IPS DF 4.7 (cell line): Measurements from ENCODE around the gene RUNX1.
"Not testable (repeated sequence)": the region's sequence is repeated elsewhere in the genome, so short reads cannot be mapped to it uniquely, and the experiment has no call there.

ENCODE experiments used
- DNase-seq: peaks from one replicate; pipeline ENCODE4 v3.0.0-alpha.2; 2013; ENCODE audit warnings: low spot score; ENCODE audit errors: extremely low read depth

Gene RUNX1

DNA sequence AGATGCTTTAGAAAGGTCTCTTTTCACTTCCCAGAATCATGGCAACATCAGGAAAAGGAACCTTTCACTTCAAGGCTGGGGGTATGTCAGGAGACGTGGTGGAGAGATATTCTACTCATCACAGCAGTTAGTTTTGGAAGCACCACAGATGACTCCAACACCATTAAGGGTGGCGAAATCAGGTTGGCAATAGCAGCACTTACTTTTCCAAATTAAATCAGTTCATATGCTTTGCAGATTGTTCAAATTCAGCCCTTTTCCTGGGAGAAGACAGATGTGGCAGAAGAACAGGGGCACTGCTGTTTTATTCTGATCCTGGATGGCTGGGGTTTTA lies 79.0 kb downstream of the RUNX1 start:
- no peak for DNase-seq

DNA sequence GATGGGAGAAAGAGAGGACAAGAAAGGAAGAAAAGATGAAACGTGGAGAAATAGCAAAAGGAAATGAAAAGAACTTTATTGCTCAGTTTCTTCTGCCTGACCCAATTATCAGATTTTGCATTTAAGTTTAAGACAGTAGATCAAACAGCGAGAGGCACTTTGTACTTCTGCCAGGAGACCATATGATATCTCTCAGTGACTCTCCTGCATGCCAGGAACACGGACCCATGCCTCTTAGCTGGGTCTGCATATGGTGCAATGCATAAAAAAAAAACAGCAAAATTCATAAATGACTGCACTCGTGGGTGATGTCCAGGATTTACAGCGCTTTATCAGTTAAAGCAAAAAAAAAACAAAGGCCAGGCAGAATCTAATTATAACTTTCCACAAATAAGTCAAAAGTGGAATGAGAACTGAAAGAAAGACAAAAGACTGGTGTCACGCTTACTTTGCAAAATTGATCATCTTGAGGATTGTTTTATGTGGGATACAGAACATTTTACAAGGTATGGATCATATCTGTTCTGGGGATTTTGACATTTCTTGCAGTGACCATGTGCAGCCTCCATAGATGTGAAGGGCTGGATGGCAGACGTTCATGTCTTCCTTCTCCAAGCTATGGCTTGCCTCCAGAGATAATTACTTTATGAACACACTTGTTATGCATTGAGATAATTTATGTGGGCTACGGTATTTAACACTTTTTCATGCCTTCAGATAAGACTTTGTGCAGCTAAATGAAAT lies 79.5 kb downstream of the RUNX1 start:
- DNase-seq, result no peak

DNA sequence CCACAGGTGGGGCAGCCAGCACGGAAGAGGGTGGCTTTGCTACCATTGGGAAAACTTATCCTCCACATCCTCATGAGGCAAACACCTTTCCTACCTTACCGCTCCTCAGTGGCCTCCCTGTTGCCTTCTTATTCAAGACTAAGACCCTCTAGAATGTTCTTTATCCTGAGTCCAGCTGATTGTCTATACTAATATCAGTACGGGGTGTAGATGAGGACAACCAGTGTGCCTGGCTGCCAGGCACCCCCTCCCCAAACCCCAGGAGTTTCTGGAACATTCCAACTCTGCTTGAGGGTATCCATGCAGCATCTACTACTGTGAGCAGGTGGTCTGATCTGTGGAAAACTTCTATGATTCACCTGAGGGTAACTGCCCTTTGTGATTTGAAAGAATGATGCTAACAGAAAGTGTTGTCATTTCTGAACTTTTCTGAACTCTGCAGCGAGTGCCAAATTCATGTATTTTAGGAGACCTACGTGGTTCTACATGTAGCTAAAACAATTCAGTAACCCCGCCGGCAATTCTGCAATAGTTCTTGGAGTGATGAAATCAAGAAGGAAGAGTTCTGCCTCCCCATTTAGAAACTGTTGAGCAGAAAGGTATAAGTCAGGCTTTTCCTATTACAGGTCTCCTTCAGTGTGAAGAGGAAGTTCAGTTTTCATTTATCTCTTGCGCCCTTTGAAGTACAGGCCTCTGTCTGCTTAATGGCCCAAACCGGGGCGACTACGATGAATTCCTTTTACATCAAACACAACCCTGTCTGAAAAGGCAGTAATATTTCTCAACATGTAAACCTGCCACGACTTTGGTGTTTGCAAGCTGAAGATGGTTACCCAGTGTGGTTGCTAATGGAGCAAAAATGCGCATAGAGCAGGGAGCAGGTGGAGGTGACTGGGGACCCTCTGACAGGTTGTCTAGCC lies 80.4 kb downstream of the RUNX1 start:
- DNase-seq, result no peak

DNA sequence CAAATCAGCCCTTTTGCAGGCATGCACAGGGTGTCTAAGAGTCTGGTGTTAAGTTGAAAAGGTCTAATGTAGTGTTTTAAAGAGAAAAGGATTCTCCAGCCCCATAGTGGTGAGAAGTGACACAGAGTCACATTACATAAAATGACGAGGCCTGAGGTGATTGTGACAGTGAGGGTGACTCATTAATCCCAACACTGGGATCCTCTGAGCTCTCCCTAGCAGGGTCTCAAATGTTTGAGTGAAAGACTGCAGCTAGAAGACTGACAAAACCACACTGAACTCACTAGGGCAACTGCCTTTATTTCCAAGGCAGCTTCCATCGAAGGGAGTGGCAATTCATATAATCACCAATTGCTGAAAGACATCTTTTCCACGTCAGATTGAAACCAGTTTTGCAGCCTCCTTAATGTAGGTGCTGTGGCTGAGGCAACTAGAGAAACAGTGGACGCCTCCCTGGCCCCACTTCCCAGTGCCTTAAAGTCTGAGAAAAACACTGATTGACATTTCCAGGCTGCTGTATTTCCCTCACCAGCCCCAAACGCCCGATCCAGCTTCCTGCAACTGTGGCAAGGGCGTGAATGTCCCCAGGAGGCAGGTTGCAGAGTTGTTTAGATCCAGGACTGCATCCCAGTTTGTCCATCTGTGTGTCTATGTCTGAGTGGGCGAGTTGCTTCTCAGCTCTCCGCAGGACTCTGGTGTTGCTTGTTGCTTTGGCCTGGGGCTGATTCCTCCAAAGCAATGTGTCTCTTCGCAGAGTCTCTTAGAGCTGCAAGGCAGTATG lies 81.4 kb downstream of the RUNX1 start:
- no peak for DNase-seq

DNA sequence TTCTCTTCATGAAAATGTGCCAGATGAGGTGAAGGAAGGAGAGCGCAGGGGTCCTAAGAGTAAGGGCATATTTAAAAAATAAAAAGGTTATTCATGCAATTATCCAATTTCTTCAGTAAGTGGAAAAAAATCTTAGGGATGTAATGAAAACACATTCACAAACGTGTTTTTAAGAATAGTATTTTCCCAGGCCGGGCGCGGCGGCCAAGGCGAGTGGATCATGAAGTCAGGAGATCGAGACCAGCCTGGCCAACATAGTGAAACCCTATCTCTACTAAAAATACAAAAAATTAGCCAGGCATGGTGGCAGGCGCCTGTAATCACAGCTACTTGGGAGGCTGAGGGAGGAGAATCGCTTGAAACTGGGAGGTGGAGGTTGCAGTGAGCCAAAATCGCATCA lies 82.2 kb downstream of the RUNX1 start:
- not testable (repeated sequence) for DNase-seq

DNA sequence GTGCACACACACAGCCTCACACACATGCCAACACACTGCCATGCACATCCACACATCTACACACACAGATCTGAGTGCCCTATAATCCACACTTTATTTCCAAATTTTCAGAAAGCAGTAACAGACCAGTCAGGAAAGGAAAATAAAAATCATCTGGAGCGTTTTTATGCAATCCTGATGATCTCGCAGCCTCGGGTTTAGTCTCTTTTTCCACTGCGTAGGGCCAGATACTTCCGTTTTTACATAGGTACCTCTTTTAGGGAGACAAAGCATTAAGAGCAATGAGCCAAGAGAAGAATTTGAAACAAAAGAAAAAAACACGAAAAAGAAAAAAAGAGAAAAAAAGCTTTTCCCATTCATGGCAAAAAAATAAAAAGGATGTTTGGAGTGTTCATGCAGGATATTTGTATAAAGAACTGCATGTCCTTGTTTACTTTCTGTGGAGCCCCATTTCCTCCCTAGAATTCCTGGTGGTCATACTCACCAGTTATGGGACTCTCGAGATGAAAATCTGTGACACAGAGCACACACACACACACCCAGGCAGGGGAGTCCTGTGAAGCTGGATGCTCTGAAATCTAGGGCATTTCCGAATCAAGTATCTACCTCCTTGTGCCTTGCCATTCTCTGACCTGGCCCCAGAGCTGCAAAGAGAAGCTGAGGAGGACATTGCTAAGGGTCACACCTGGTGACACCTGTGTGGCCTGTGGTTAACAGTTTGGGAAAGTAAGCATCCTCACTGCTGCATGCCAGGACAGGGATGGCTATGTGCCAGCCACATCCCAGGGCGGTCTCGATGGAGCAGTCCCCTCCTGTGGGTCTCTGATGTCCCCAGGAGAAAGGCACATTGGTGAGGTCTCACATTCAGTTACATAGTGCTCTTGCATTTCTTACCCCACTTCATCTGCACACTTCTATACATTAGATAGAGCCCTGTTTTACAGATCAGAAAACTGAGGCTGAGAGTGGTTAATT lies 83.6 kb downstream of the RUNX1 start:
- no peak for DNase-seq

DNA sequence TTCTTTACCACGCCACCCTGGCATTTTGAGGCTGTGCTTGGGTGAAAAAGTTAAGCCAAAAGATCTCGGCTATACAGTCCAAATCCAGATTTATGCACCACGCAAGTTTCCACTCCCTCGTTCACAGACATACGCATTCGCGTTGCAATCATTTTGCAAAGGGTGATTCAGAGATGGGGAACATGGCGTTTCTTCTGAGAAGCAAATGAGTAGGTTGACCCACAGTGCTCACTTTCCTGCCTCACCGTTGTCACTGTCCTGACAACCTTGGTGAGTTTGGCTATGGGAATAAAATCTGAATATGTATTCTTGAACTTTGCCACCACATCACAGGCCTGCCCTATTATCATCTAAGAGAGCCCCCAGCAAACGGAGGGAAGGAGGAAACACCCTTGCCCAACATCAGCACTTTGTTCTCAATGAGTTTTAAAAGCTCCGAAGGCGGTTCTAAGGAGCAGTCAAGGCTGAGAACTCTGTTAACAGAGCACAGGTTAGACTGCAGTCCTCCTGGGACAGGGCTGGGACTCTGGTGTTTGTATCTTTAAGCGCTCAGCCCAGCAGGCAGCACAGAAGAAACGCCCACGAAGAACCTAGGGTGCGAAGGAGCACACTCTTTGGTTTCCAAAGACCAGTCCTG lies 86.4 kb downstream of the RUNX1 start:
- DNase-seq, result no peak

DNA sequence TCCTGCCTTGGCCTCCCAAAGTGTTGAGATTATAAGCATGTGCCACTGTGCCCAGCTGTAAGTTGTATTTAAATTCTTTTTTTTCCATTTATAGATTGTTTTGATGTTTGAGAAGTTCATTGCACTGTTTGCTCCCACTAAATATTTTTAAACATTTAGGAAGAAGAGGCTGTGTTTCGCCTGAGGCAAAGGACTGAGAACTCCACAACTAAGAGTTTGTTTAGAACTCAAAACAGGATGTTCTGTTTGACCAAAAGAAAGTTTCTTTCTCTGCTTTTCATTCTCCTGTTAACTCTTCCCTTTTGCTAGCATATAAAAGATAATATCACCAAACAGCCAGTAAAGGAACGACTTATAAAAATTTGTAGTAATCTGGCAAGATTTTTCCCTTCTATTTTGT lies 87.0 kb downstream of the RUNX1 start:
- DNase-seq, result no peak

DNA sequence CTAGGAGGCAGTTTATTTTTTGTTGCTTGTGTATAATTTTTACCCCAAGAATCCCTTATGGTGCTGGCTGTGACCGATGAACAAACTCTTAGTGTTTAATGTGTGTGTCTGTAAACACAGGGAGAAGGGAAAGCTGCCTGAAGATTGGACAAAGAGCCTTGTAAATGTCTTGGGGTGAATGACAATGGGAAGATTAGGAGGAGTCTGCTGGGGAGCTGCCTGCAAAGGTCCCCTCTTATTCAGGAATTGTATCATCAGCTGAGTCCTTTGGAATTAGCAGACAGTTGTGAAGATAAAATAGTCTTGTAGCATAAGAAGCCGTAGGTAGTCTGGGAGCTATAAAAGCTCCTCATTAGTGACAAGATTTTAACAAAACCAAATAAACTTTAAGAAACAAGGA lies 88.4 kb downstream of the RUNX1 start:
- DNase-seq, result no peak

DNA sequence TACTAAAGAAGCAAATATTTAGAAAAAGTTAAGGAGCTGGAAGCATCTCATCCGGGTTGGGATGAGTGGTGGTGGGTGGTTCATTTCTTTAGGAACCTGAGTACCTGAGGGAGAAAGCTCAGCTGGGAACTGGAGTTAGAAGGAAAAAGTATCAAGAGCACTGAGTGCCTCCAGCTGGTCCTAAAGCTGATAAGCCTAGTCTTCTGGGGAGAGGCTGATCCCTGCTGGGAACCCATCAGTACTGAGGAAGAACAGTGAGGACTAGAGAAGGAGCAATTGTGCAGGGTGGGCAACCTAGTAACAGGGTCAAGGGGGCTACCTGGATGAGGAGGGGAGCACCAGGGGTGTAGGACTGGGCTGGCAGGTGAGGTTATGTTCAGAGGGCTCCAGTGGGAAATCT lies 89.5 kb downstream of the RUNX1 start:
- DNase-seq, result no peak

DNA sequence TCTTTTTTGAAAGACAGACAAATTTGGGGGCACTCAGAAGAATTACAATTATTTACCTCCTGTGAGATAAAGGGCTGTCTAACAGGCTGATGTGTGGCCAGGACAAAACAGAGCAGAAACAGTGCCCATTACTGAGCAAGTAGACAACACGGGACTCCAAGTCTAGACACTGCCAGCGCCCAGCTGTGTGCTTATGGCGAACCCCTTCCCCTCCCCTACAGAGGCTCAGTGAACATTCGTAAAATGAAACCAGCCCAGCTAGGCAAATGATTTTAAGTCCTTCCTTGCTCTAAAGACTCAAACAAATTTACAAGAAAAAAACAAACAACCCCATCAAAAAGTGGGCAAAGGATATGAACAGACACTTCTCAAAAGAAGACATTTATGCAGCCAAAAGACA lies 91.1 kb downstream of the RUNX1 start:
- no peak for DNase-seq

DNA sequence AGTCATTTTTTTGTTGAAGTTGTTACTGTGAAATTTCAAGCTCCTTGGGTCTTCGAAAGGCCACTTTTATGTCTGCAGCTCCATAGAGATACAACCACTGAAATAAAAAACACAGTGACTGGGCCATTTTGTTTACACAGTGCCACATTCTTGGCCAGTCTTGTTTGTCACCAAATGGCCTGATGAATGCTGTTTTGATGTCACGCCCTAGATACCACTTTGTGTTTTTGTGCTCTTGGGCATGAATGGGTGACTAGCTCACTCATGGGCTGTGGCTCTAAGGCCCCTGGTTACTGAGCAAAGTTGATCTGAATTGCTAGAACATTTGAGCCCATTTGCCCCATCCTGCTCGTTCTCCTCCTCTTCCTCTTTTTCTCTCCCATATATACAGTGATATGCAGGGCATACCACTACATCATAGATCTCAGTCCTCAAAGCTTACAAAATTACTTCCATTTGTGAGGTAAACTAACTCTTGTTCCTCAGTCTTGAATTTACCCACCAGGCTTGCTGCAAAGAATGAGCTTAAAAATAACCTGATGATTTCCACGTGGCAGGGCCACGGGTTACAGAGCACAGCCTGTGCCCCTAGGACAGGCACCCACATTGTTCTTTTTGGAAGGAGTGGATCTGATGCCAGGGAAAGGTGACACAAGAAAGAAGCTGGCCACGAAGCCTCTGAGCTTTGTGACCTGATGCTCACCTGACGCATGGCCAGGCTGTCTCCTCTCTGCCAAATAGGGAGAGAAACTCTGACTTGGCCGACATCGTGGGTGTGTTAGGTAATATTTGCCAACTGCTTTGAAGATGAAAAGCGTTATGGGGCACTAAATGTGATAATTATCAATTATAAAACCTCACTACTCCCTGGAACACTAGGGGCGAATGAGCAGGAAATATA lies 92.4 kb downstream of the RUNX1 start:
- DNase-seq, result no peak

DNA sequence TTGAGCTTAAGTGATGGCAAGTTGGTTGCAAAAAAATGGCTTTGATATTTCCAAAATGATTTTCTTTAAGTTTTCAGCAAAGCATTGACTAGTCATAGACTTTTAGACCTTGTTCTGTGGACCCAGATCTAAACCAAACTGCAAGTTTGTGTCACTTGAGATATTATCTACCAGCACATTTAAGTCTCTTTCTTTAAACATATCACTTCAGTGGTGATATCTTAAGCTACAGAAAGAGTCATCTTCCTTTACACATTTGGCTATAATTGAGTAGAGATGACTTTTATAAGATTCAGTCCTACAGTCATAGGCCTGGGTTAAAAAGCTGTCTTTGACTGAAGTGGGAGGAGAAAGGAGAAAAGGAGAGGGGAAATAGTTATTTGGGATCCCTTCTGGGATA lies 95.2 kb downstream of the RUNX1 start:
- no peak for DNase-seq

DNA sequence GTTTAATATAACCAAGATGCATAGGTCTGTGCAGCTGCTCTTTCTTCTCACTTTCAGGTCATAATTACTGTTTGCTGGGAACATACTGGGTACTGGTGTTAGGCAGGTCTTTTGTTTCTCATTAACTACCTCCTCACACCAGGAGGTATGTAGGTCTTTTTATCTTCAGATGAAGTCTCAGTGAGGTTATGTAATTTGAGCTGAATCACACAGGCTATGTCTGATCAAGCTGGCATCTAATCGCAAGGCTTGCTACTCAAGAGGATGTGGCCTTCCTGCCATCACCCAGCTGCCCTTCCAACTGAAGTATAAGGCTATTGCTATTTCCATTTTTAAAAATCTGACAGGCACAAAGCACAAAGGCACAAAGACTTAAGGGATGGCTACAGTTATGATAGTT lies 96.4 kb downstream of the RUNX1 start:
- no peak for DNase-seq

DNA sequence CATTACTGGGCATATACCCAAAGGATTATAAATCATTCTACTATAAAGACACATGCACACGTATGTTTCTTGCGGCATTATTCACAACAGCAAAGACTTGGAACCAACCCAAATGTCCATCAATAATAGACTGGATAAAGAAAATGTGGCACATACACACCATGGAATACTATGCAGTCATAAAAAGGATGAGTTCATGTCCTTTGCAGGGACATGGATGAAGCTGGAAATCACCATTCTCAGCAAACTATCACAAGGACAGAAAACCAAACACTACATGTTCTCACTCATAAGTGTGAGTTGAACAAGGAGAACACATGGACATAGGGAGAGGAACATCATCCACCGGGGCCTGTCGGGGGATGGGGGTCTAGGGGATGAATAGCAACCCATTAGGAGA lies 97.2 kb downstream of the RUNX1 start:
- not testable (repeated sequence) for DNase-seq

DNA sequence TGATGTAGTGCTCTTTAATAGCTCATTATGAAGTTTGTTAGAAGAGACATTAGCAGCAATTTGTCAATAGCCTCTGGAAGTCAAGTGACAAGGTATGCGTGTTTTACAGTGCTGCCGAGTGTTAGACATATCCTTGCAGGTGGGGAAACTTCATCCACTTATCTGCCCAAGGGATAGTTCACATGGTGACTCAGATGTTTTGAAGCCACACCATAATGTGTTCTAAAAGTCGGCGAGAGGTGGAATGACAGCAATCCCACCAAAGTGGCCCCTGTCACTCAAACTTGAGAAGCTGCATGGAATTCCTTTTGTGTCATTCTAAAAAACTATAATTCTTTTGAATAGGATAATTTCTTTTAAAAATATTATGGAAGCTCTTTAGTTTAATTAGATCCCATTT lies 98.1 kb downstream of the RUNX1 start:
- no peak for DNase-seq

DNA sequence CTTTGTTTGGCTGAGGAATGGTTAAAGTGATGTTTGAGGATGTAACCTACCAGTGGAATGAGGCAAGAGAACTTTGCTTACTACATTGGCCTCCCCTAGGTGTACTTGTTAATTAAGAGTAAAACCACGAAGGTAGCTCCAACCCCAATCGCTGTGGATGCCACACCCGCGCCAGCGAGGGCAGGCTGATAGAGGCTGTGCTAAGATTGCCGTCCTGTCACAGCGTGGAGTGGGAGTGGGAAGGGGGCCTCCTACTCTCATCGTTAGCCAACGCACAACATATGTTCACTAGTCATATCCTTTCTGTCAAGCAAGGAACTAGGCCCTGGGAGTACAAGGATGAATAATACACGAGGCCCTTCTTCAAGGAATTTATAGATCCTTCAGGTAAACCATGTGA lies 99.6 kb downstream of the RUNX1 start:
- DNase-seq, result no peak

DNA sequence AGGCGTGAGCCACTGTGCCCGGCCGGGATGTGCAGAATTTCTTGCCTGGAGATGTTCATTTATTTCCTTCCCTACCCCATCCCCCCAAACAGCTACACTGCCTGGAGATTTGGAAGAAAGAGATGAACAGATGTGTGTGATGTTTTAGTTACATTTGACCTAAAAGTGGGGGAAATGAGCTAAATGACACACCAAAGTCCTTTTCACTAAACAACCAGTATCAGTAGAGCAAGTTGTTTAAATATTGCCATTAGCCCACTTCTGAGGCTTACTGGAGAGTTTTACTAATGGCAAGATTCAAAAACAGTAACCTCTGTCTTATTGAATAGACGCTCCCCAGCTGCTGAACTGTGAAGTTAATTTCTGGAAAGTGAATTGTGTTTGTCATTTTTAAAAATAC lies 100.1 kb downstream of the RUNX1 start:
- no peak for DNase-seq

DNA sequence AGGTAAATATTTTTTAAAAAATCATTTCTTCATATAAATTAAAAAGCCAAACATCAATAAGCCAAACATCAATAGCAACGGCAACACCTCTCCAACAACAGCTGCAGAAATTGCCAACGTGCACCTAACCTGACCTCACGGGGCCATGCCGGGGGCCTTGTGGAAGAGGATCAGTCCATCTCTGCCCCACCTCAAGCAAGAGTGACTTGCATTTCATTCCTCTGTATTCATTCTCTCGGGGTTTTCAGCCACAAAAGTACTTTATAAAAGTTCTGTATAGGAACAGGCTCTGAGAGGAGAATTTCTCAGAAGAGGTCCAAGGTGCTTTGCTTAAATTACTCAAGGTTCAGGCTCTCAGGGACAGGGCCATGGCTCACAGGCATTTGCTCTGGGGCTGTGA lies 100.9 kb downstream of the RUNX1 start:
- DNase-seq, result no peak
